GM18520 (cell line): ENCODE data around the gene PDIA2.
"Not testable (repeated sequence)": the region's sequence is repeated elsewhere in the genome, so short reads cannot be mapped to it uniquely, and the experiment has no call there.

ENCODE experiments used
- ATAC-seq: cut with Tn5 transposase; IDR thresholded peaks from one replicate; pipeline ENCODE4 v1.9.1; 2021; ENCODE audit not compliant: unreplicated experiment

PDIA2 gene

DNA sequence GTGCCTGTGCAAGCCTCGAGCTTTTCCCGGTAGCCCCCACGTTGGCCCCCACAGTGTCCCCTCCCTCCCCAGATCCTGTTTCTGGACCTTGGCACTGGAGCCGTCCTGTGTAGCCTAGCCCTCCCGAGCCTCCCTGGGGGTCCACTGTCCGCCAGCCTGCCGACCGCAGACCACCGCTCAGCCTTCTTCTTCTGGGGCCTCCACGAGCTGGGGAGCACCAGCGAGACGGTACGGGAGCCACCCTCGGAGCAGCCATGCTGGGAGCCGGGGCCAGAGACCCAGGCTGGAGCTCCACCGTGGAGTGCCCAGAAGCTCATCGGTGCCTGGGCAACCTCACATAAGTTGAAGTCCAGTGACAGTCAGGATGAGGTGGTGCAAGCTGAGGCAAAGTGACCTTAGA lies 19.0 kb upstream of the PDIA2 start:
- no peak for ATAC-seq

DNA sequence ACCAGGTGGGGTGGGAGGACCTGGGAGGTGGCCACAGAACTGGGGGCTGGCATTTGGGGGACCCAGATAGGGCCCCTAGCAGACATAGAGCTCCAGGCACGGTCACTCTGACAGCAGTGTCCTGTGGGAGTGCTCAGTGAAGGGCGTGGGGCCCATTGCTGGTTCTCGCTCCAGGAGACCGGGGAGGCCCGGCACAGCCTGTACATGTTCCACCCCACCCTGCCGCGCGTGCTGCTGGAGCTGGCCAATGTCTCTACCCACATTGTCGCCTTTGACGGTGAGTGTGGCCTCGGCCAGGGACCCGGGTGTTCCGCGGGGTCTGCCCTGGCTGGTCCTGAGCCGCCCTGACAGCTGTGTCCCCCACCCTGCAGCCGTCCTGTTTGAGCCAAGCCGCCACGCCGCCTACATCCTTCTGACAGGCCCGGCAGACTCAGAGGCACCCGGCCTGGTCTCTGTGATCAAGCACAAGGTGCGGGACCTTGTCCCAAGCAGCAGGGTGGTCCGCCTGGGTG lies 18.5 kb upstream of the PDIA2 start:
- ATAC-seq: no peak

DNA sequence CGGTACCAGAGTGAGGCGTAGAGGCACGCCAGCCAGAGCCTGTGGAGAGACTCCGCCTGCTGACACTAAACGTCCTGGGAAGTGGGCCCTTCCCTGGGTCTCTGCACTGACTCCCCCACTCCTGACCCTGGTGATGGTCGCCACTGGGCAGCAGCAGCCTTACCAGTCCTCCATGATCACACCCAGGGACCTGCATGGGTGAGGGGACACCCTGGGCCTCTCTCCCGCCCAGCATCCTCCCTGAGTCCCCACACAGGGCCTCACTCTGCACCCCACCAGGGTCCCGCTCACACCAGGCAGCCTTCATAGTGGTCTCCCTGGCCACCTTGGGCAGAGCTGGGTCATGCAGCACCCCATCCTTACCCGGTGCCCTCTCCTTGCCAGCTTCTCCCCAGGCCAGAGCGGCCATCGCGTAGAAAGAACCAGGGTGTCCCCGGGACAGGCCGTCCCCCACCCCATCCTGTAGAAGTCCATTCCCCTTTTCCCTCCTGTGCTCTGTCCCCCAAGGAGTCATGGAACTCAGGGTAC lies 17.9 kb upstream of the PDIA2 start:
- no peak for ATAC-seq

DNA sequence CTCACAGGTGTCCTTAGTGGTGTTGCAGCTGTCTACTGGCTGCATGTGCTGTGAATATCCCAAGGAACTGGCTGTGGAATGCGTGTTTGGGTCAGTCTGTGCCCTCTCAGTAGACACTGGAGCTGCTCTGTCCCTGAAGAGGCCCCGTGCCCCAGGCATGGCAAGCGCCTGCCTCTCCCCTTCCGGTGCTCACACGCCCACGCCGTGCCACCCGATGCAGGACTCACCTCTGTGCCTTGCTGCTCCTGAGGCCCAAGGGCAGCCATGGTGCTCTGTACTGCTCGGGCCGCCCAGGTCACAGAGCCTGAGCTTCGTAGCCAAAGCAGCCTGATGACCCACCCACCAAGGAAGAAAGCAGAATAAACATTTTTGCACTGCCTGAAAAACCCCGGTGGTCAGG lies 17.3 kb upstream of the PDIA2 start:
- ATAC-seq: no peak

DNA sequence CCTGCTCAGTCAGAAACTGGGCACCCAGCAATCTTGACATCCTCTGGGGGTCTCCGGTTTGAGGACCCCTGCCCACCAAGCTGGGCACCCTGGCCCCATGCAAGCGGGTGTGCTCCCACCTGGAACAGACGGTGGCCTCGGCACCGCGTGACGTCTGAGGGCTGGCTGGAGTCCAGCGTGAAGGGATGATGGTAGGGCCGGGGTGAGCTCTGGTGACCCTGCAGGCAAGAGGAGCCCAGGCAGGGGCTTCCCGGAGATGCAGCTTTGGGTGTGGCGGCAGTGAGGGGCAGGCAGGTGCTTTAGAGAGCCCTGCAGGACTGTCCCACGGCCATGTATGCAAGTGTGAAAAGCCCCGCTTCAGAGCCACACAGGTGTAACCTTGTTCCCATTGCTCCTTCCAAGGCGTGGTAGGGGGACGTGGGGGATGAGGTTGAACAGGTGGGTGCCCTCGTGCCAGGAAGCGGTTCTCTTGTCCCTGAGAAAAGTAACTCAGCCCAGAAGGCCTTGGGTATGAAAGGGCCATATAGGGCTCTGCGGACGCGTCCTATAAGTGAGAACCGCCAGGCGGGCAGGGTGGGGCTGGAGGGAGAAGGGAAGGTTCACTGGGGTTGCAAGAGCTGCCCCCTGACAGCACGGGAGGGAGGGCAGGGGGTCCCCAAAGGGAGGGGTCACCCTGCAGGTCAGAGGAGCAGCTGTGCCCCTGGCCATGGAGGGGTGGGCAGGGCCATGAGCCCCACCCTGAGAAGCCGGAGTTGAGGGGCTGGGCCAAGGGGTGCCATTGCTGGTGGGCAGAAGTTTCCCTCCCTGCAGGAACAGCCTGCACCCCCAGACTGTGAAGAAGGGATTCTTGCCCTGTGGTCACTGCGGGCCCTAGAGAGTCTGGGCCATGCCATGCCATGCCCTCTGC lies 16.5 kb upstream of the PDIA2 start:
- no peak for ATAC-seq

DNA sequence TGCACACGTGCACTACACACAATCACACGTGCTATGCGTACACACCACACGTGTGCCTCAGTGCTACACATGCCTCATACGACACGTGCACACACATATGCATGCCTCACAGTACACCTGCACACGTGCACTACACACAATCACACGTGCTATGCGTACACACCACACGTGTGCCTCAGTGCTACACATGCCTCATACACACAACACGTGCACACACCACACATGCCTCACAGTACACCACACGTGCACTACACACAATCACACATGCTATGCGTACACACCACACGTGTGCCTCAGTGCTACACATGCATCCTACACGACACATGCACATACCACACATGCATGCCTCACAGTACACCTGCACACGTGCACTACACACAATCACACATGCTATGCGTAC lies 15.4 kb upstream of the PDIA2 start:
- ATAC-seq: not testable (repeated sequence)

DNA sequence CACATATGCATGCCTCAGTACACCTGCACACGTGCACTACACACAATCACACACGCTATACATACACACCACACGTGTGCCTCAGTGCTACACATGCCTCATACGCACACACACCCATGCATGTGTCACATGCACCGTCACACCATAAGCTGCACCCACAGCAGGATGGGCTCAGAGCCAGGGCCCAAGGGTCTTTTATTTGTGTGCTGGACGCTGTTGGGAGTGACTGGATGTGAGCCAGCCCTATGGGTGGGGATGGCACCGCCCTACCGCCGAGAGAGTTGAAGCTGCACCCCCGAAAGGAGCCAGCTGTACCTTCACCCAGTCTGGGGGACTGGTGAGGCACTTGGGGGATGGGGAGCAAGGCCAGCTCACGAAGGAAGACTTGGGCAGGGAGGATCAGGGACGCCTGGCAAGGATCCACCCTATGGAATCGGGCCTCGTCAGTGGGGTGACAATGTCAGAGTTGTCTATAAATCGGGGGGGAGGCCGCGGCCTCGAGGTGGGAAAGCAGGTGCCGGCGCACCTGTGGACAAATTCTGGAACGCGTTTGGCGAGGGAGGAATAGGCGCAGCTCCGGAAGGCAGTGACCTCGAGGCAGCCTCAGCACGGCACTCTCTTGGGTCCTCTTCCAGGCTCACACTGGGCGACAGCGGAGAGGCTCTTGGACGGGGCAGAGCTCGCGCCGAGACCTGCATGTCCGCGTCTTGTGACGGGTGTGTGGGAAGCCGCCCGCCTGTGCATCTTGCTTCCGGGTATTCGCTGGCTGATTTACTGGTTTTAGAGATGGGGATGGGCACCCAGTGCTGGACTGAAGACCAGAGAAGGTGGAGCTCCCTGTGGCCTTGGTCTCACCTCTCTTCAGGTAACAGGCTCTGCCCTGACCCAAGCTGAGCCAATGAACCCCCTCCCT lies 14.6 kb upstream of the PDIA2 start:
- ATAC-seq: no peak

DNA sequence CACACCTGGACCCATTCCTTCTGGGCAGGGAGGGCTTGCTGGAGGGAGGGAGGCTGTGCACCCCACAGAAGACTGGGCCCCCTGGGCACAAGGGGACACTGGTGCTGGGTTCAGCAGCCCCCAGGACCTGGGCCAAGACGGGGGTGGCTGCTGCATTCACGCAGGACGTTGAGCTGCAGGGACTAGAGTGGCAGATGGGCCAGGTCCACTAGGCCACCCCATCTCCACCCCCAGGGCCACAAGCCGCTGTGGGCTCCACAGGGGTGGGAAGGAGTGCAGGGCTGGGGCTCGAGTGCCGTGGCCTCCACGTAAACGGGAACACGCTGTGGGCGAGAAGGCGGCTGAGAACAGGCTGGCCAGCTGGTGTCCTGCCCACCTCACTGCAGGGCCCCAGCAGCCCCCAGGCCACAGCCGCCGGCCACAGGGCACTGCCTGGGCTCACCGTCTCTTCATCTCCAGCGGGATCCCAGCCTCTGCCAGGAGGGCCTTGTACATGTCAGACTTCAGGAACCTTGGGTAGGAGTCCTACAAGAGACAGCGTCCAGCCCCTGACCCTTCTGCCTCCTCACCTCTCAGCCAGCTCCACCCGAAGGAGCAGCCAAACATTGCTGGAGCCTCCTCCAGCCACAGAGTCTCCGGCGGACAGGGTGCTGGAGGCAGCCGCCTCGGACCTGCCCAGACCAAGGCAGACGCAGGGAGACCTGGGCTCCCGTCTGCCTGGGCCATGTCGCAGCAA lies 13.7 kb upstream of the PDIA2 start:
- no peak for ATAC-seq

DNA sequence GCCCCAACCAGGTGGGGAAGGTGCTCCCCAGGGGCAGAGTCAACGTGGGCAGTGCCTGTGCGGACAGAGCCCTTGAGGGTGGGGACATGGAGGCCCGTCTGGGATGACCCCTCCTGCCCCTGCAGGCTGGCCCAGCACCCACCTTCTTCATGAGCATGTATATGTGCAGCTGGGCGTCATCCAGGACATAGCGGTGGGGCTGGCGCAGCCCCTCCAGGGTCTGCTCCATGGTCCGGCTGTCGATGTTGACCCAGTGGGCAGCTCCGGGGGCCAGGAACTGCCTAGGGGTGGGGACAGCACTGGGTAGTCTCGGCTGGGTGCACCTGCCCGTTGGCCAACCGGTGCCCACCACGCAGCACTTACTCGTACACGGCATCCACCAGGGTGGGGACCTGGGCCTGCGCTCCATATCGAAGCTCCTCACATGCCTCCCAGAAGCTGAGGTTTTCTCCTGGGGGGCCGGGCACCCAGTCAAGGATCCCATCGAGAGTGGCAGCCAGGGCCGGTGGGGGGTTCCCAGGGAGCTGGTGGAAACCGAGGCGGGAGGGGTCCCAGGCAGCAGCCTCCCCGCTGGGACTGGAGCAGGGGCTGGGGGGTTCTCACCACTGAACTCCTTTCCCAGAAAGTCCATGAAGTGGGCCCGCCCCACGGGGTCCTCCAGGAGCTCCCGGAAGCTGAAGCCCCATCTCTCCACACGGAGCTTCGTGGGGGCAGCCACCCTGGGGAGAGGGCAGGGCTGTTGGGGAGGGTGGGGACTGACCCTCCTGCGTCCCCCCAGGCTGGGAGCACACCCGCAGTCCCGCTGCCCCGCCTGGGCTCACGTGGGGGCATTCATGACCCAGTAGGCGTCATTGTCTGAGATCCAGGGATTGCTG lies 12.3 kb upstream of the PDIA2 start:
- no peak for ATAC-seq

DNA sequence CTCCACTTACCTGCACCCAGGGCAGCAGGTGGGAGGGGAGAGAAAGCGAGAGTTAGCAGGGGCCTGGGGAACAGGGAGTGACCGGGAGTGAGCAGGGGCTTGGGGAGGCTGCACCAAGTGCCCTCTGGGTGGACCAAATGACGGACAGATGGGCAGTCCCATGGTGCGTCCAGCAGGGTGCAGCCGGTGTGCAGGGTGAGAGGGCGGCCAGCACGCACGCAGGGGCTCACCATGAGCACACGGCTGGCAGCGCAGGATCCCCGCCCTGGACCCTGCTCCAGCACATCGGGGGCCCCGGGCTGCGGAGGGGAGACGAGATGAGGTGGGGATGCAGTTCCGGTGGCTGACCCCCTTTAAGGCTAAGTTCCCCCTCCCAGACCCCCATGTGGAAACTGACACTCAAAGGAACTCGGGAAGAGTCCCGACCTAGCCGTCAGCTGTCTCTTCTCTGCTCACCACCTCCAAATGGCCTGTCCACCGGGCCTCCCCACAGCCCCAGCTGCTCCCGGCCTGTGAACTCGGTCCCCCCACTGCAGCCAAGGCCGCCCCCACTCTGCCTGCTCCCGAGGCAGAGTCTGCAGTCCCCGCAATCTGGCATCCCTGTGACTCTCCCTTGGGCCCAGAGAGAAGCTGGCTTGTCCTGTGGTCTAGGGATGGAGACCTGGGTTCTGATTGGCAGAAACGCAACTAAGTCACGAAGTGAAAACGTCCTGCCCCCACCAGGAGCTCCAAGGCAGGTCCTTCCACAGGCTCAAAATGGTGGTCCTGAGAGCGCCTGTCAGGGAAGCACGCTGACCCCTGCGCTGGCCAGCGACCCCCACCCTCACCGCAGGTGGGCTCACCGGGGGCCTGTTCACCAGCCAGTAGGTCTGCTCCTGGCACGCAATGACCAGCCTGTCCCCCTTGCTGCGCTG lies 10.1 kb upstream of the PDIA2 start:
- ATAC-seq: no peak

DNA sequence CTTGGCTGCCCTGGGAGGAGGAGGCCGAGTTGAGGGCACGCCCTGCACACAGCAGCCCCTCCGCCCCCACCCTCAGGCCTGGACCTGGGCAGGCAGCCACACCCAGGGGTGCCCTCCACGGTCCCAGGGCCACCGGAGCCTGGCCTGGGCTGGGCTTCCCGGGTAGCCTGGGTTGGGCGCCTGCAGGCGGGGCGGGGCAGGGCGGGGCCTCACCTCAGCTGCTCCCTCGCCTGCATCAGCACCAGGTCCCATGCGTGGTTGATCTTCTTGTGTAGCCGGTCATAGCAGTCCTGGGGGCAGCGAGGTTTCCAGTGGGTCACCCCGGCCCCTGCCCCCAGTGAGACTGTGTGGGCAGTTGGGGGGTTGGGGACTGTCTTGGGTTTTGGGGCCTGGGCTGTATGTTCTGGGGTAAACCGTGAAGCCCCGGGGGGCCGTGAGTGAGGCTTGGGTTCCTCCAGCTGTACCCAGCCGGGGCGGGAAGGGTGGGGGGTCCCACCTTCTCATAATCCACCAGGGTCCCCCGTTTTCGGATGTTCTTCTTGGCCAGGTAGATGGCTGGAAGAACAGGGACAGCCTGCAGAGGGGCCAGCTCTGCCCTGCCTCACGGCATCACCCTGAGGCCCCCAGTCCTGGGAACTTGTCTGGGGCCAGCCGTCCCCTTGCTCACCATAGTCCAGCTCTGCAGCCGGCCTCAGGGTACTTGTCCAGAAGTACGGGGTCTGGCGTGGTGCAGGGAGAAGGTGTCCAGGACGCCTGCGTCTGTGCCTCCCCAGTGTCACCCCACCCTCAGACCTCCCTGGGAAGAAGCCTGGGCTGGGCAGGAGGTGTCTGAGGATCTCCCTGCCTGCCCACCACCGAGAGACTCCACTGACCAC lies 9.2 kb upstream of the PDIA2 start:
- ATAC-seq: no peak

DNA sequence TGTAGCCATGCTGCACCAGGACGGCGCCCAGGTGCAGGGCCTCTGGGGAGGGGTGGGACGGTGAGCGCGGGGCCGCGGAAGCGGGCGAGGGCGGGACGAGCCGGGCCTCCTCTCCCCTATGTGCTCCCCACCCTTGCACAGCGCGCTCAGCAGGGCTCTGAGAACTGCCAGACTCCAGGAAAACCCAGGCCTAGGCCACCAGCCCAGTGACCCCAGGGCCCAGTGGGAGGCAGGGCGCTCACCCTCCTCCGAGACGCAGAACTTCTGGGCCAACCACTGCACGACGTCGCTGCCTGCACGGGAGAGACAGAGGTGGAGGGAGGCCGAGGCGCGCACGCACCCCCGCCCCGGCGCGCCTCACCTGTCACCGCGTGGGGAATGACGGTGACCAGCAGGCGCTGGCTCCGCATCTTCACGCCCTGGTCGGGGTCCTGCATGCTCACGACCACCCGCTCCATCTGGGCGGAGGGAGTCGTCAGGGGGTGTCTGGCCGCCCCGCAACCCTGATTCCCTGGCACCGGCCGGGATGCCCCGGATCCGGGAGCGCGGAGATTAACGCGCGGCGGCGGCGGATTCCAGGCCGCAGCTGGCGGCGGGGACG lies 7.8 kb upstream of the PDIA2 start:
- no peak for ATAC-seq

DNA sequence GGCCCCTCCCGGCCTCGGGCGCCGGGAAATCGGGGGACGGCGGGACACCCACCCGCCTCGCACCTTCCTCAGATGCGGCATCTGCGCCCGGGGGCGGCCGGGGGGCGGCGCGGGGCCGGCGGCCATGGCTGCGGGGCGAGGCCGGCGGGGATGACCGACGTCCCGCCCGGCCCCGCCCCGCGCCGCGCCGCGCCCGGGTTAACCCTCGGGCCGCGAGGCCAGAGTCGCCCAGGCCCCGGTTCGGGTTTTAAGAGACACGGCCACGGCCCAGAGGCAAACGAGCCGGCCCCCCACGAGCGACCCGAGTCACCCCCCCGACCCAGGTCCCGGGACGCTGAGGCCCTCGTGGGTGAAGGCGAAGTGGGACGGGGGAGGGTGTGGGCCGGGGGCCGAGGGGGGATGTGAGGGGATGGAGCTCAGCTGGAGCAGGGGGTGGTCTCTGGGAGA lies 7.2 kb upstream of the PDIA2 start, which contains the start of gene RGS11:
TSS of gene RGS11 (minus strand) at position 159 of the 447 bp plus-strand sequence. CDS start at position 126, 33 bp downstream.
- no peak for ATAC-seq

DNA sequence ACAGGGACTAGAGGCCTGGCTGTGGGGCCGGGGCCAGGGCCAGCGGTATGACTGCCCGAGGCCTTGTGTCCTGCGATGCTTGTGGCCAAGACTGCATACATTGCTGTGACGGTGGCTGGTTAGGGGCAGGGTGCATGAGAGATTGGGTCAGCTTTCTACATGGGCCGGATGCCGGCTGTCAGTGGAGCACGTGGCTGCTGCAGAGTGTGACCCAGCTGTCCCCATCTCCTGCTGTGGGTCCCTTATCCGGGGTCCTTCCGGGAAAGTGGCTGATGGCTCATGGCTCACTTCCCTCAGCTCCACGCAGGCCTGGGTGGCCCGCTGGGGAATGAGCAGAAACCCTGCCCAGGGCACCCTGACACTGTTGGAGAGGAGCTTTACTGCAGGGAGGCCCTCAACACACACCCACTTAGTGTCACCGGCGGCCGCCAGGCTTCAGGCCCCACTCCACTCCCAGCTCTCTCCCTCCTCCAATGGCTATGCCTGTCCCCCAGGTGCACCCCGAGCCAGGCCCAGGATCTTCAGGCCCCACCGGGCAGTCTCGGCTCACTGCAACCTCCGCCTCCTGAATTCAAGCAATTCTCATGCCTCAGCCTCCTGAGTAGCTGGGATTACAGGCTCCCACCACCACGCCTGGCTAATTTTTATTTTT lies 6.4 kb upstream of the PDIA2 start:
- no peak for ATAC-seq

DNA sequence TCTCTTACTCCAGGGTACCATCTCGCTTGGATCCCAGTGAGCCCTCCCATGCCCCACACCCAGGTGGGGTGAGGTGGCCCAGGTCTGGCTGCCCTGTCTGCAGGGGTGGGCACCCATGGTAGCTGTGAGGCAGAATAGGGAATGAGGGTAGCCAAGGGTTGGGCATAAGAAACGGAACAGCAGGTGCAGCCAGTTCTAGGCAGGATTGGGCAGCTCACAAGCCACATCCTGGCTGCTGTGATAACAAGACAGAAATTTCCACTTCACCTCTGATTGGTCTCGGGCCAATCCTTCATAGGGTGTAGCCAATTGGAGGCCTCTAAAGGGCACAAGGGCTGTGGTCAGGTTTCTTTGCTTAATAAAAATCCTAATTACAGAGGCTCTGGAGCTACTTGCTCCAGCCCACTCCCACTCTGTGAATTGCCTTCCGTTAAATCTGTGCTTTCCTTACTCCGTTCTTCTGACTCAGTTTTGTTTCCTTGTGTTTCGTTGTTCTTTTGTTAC lies 4.0 kb upstream of the PDIA2 start:
- ATAC-seq: no peak

DNA sequence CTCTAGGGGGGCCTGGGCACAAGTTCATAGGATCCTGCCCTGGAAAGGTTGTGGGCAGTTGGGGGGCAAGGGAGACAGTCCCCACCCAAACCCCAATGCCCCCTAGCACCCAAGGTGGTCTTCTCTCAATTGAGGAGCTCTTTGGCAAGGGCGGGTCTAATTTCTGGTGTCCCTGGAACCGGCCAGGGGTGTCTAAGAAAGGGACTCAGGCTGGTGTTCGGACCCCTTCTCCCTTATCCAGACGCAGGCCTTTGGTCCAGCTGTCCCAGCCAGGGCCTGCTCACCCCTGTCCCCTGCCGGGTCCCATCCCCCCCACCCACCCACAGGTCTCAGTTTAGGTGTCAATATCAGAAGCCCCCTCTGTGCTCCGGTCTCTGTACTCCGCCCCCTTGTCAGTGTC lies 3.4 kb upstream of the PDIA2 start:
- no peak for ATAC-seq
